Stimulated activated CD8-positive, alpha-beta memory T cell treated with anti-CD3 and anti-CD28 coated beads, Interleukin-12 subunit alpha, Interleukin-12 subunit beta, amount 100 ng/mL, for 4 hours (primary cell): ENCODE data around the gene CD55.

Experiments used
- DNase-seq: peaks from one replicate; pipeline ENCODE4 v3.0.0-alpha.2; 2020; ENCODE audit warnings: low read depth

The CD55 gene

GRCh38 chr1:207362962-207363860, 41.7 kb downstream of the CD55 start:
- no peak for DNase-seq

GRCh38 chr1:207363871-207364270, 42.4 kb downstream of the CD55 start:
- no peak for DNase-seq

GRCh38 chr1:207364614-207365013, 43.1 kb downstream of the CD55 start:
- DNase-seq: no peak

GRCh38 chr1:207365063-207365462, 43.6 kb downstream of the CD55 start:
- DNase-seq: no peak

- no peak for DNase-seq
These were observed 44.5 kb downstream of the CD55 start for GRCh38 chr1:207366022-207366421.

- no peak for DNase-seq
These were observed 67.2 kb downstream of the CD55 start for GRCh38 chr1:207388721-207389120.

GRCh38 chr1:207389728-207390464, 68.4 kb downstream of the CD55 start:
- no peak for DNase-seq

GRCh38 chr1:207393610-207394009, 72.1 kb downstream of the CD55 start:
- no peak for DNase-seq

- DNase-seq: no peak
These were observed 74.8 kb downstream of the CD55 start for GRCh38 chr1:207396168-207396746.

GRCh38 chr1:207397525-207397926, 76.0 kb downstream of the CD55 start:
- DNase-seq: no peak

- no peak for DNase-seq
These were observed 77.5 kb downstream of the CD55 start for GRCh38 chr1:207398986-207399385.

- DNase-seq: no peak
These were observed 80.1 kb downstream of the CD55 start for GRCh38 chr1:207401578-207401977.

GRCh38 chr1:207402744-207403143, 81.3 kb downstream of the CD55 start:
- no peak for DNase-seq

GRCh38 chr1:207404849-207405525, 83.5 kb downstream of the CD55 start:
- DNase-seq: no peak

- no peak for DNase-seq
These were observed 84.3 kb downstream of the CD55 start for GRCh38 chr1:207405814-207406213.

GRCh38 chr1:207407655-207408260, 86.3 kb downstream of the CD55 start:
- no peak for DNase-seq
